DND-41 (cell line): ENCODE measurements around the gene CYTH3.

Experiments used
- ATAC-seq: fragments of 200-7000 bp; cut with Tn5 transposase; 3 replicates; pipeline ENCODE4 v1.9.1; 2021; ENCODE audit warnings: low read depth; ENCODE audit not compliant: insufficient read depth
- DNase-seq: peaks from one replicate; pipeline ENCODE4 v3.0.0-alpha.2; 2020
- H2AFZ ChIP-seq: 2 replicates; pipeline ENCODE4 v1.6.0; 2012; ENCODE audit warnings: low read depth, low read length
- H3K27ac ChIP-seq: 2 replicates; pipeline ENCODE4 v1.5.1; 2012; ENCODE audit warnings: low read length, inconsistent platforms
- H3K27me3 ChIP-seq: fragments of 200-600 bp; sonication (generic); 2 replicates; pipeline ENCODE4 v1.6.0; 2012; ENCODE audit warnings: low read length, mild to moderate bottlenecking, inconsistent platforms; ENCODE audit not compliant: insufficient read depth, poor library complexity
- H3K36me3 ChIP-seq: 2 replicates; pipeline ENCODE4 v1.5.1; 2012; ENCODE audit warnings: low read length, inconsistent platforms; ENCODE audit not compliant: insufficient read depth
- H3K4me1 ChIP-seq: 2 replicates; pipeline ENCODE4 v1.5.1; 2012; ENCODE audit warnings: mild to moderate bottlenecking, low read length; ENCODE audit not compliant: insufficient read depth
- H3K4me2 ChIP-seq: 2 replicates; pipeline ENCODE4 v1.6.0; 2012; ENCODE audit warnings: mild to moderate bottlenecking, moderate library complexity, low read length, inconsistent platforms; ENCODE audit not compliant: insufficient read depth
- H3K4me3 ChIP-seq, 2 experiments: fragments of 200-600 bp in 1 of 2; shearing (Covaris generic) in 1 of 2; 2 replicates each; pipeline ENCODE4 v1.5.1; 2012 to 2016; ENCODE audit warnings: inconsistent platforms in 2 of 2, low read length in 2 of 2, mild to moderate bottlenecking in 2 of 2, low read depth in 1 of 2, moderate library complexity in 1 of 2
- H3K79me2 ChIP-seq: 2 replicates; pipeline ENCODE4 v1.6.0; 2012; ENCODE audit warnings: low read length, inconsistent platforms; ENCODE audit not compliant: insufficient read depth
- H3K9ac ChIP-seq: 2 replicates; pipeline ENCODE4 v1.6.0; 2012; ENCODE audit warnings: low read depth, mild to moderate bottlenecking, inconsistent platforms, low read length, moderate library complexity
- H3K9me3 ChIP-seq: 2 replicates; pipeline ENCODE4 v1.5.1; 2012; ENCODE audit warnings: low read length, moderate library complexity, mild to moderate bottlenecking, inconsistent platforms; ENCODE audit not compliant: insufficient read depth, severe bottlenecking
- H4K20me1 ChIP-seq: 2 replicates; pipeline ENCODE4 v1.6.0; 2012; ENCODE audit warnings: low read length; ENCODE audit not compliant: insufficient read depth
- EZH2 ChIP-seq: IDR thresholded peaks from 3 replicates; pipeline ENCODE4 v1.6.1; 2012; ENCODE audit warnings: borderline replicate concordance, low read depth, mild to moderate bottlenecking, moderate library complexity, low read length, inconsistent platforms; ENCODE audit not compliant: severe bottlenecking
- TF ChIP-seq, protein P1 (sequence below): IDR thresholded peaks from 2 replicates; pipeline ENCODE4 v1.5.1; 2012; ENCODE audit warnings: borderline replicate concordance, low read length, moderate library complexity, mild to moderate bottlenecking; ENCODE audit not compliant: poor library complexity, severe bottlenecking; ENCODE audit errors: extremely low read depth

The CYTH3 gene

DNA sequence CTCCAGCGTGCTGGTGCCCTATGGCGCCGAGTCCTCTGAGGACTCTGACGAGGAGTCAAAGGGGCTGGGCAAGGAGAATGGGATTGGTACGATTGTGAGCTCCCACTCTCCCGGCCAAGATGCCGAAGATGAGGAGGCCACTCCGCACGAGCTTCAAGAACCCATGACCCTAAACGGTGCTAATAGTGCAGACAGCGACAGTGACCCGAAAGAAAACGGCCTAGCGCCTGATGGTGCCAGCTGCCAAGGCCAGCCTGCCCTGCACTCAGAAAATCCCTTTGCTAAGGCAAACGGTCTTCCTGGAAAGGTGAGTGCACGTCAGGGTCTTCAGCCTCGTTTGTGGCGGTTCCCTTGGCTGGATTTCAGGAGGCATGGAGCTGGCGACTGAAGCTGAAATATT, 122.4 kb downstream of the CYTH3 start:
- TF ChIP-seq EZH2: no peak
- TF ChIP-seq, protein P1, sequence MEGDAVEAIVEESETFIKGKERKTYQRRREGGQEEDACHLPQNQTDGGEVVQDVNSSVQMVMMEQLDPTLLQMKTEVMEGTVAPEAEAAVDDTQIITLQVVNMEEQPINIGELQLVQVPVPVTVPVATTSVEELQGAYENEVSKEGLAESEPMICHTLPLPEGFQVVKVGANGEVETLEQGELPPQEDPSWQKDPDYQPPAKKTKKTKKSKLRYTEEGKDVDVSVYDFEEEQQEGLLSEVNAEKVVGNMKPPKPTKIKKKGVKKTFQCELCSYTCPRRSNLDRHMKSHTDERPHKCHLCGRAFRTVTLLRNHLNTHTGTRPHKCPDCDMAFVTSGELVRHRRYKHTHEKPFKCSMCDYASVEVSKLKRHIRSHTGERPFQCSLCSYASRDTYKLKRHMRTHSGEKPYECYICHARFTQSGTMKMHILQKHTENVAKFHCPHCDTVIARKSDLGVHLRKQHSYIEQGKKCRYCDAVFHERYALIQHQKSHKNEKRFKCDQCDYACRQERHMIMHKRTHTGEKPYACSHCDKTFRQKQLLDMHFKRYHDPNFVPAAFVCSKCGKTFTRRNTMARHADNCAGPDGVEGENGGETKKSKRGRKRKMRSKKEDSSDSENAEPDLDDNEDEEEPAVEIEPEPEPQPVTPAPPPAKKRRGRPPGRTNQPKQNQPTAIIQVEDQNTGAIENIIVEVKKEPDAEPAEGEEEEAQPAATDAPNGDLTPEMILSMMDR: no peak
- DNase-seq (no peak), ATAC-seq (no peak)
- H3K4me2 ChIP-seq: no peak overlapping the region
- H4K20me1 ChIP-seq: no peaks in the 10 kb centered on the region; the same call in 1 of the 2 replicates
- no peaks in the 10 kb centered on the region for H3K9me3 ChIP-seq
- no peak overlapping the region for H2AFZ ChIP-seq
- H3K27ac ChIP-seq: no peak overlapping the region
- no peaks in the 10 kb centered on the region for H3K27me3 ChIP-seq
- H3K36me3 ChIP-seq: peaks cover 95% of the 10 kb centered on the region
- H3K4me3 ChIP-seq: no peak overlapping the region
- no peak overlapping the region for H3K9ac ChIP-seq
- H3K79me2 ChIP-seq: no peaks in the 10 kb centered on the region
- no peaks in the 10 kb centered on the region for H3K4me1 ChIP-seq

DNA sequence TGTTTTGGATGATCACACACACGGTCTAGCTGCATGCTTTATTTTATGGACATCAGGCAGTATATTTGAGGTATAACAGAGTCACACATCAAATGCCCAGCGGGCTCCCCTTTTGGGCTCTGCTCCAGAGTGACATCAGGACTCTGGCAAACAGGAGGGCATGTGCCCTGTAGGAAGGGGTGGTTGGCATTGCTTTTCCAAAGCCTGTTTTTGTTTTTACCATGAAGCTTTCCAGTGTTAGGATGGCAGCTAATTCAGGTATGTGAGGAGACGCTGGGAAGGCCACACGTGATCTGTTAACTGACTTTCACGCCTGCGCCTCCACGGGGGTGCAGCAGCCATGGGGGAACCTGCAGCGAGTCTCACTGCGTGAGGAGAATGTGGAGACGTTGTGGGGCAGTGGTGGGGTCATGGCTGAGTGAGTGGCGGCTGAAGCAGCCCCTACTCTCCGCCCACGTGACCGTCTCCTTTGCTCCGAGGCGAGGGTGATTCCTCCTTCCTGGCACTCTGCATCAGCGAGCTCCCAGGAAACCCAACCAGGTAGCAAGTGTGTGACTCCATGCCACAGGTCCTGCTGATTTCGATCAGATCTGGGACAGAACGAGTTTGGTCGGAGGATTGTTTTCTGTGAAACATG, 123.6 kb downstream of the CYTH3 start:
- H3K9me3 ChIP-seq: no peaks in the 10 kb centered on the region
- H2AFZ ChIP-seq: no peak overlapping the region
- peaks cover 96% of the 10 kb centered on the region for H3K36me3 ChIP-seq
- ATAC-seq (no peak), DNase-seq (no peak)
- no peak overlapping the region for H3K27ac ChIP-seq
- TF ChIP-seq, protein P1: no peak
- TF ChIP-seq EZH2: no peak
- H3K79me2 ChIP-seq: no peaks in the 10 kb centered on the region
- no peaks in the 10 kb centered on the region for H3K27me3 ChIP-seq
- H3K9ac ChIP-seq: no peak overlapping the region
- no peak overlapping the region for H3K4me3 ChIP-seq
- H3K4me1 ChIP-seq: no peaks in the 10 kb centered on the region
- no peak overlapping the region for H3K4me2 ChIP-seq
- H4K20me1 ChIP-seq: no peaks in the 10 kb centered on the region; the same call in 1 of the 2 replicates

DNA sequence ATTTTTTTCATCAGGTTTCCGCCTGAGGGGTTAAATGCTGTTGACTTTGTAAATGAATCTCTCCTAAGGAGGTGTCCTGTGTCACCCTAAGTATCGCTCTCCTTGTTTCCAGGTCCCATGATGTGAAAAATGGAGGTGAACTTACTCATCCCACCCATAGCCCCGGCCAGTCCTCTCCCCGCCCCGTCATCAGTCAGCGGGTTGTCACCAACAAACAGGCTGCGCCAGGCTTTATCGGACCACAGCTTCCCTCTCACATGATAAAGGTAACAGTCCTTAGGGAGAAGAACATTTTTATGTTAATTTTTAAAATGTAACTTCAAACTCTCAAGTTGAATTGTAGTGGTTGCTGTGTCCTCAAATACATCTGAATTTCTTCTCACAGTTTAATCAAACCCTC, 124.8 kb downstream of the CYTH3 start:
- H3K4me2 ChIP-seq: no peak overlapping the region
- H3K36me3 ChIP-seq: peaks cover 95% of the 10 kb centered on the region
- no peak overlapping the region for H3K27ac ChIP-seq
- no peak overlapping the region for H3K4me3 ChIP-seq
- no peak for DNase-seq
- no peaks in the 10 kb centered on the region for H3K9me3 ChIP-seq
- no peak overlapping the region for H2AFZ ChIP-seq
- ATAC-seq: no peak
- no peaks in the 10 kb centered on the region; the same call in 1 of the 2 replicates for H4K20me1 ChIP-seq
- H3K4me1 ChIP-seq: no peaks in the 10 kb centered on the region
- H3K79me2 ChIP-seq: no peaks in the 10 kb centered on the region
- TF ChIP-seq, protein P1: no peak
- no peak for TF ChIP-seq EZH2
- H3K27me3 ChIP-seq: no peaks in the 10 kb centered on the region
- H3K9ac ChIP-seq: no peak overlapping the region

DNA sequence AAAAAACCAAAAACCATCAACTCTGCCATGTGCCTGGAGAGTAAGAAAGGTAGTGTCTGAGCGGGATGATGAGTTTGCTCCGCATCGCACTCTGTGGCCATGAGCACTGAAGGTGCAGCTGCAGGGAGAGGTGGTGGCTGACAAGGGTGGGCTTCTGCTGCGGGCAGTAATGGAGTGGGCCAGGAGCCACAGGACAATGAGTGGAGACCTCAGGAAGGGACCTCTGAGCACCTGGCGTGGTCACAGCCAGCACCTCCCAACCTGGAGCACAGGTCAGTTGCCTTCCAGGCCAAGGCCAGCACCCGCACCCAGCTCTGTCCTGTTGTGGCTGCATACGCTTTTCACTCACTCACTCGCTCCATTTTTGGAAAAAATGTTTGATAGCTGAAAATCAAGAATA, 125.8 kb downstream of the CYTH3 start:
- no peak for DNase-seq
- TF ChIP-seq, protein P1: no peak
- no peak for TF ChIP-seq EZH2
- no peaks in the 10 kb centered on the region for H3K9me3 ChIP-seq
- no peak overlapping the region for H3K9ac ChIP-seq
- no peaks in the 10 kb centered on the region; the same call in 1 of the 2 replicates for H4K20me1 ChIP-seq
- no peaks in the 10 kb centered on the region for H3K27me3 ChIP-seq
- no peaks in the 10 kb centered on the region for H3K79me2 ChIP-seq
- no peak overlapping the region for H3K4me2 ChIP-seq
- no peak overlapping the region for H3K4me3 ChIP-seq
- ATAC-seq: no peak
- no peak overlapping the region for H3K27ac ChIP-seq
- no peaks in the 10 kb centered on the region for H3K4me1 ChIP-seq
- no peak overlapping the region for H2AFZ ChIP-seq
- peaks cover 91% of the 10 kb centered on the region for H3K36me3 ChIP-seq
